AG20443 (cell line): ENCODE measurements around the gene TMEM106B.

ENCODE experiments used
- DNase-seq: peaks from one replicate; pipeline ENCODE4 v3.0.0; 2012; ENCODE audit warnings: low spot score, mixed read lengths

TMEM106B gene

GRCh38 chr7:12228024-12228423 lies 16.9 kb downstream of the TMEM106B start:
- no peak for DNase-seq

GRCh38 chr7:12229046-12229445 lies 18.0 kb downstream of the TMEM106B start:
- DNase-seq: peak; percentile 11

- no peak for DNase-seq
These were observed 20.0 kb downstream of the TMEM106B start for GRCh38 chr7:12231097-12231496.

- DNase-seq: no peak
These were observed 22.1 kb downstream of the TMEM106B start for GRCh38 chr7:12233175-12233574.

- no peak for DNase-seq
These were observed 23.3 kb downstream of the TMEM106B start for GRCh38 chr7:12234334-12234865.

- DNase-seq: no peak
These were observed 24.9 kb downstream of the TMEM106B start for GRCh38 chr7:12235970-12236369.

- no peak for DNase-seq
These were observed 25.9 kb downstream of the TMEM106B start for GRCh38 chr7:12237007-12237406.

GRCh38 chr7:12239806-12240205 lies 28.7 kb downstream of the TMEM106B start:
- no peak for DNase-seq

GRCh38 chr7:12244129-12244528 lies 33.0 kb downstream of the TMEM106B start:
- peak; percentile 15 for DNase-seq

GRCh38 chr7:12244694-12245093 lies 33.6 kb downstream of the TMEM106B start:
- no peak for DNase-seq

GRCh38 chr7:12249706-12250105 lies 38.6 kb downstream of the TMEM106B start:
- no peak for DNase-seq

GRCh38 chr7:12250232-12250631 lies 39.1 kb downstream of the TMEM106B start:
- DNase-seq: no peak

GRCh38 chr7:12256090-12256489 lies 45.0 kb downstream of the TMEM106B start:
- no peak for DNase-seq

GRCh38 chr7:12257582-12257981 lies 46.5 kb downstream of the TMEM106B start:
- peak; percentile 11 for DNase-seq

- no peak for DNase-seq
These were observed 47.0 kb downstream of the TMEM106B start for GRCh38 chr7:12258074-12258473.

GRCh38 chr7:12267542-12267941 lies 56.4 kb downstream of the TMEM106B start:
- no peak for DNase-seq

GRCh38 chr7:12269100-12269895 lies 58.2 kb downstream of the TMEM106B start:
- DNase-seq: no peak

GRCh38 chr7:12281038-12281437 lies 69.9 kb downstream of the TMEM106B start:
- DNase-seq: no peak

GRCh38 chr7:12287901-12288300 lies 76.8 kb downstream of the TMEM106B start:
- no peak for DNase-seq

- no peak for DNase-seq
These were observed 78.9 kb downstream of the TMEM106B start for GRCh38 chr7:12289996-12290395.

- DNase-seq: no peak
These were observed 79.7 kb downstream of the TMEM106B start for GRCh38 chr7:12290761-12291160.

- no peak for DNase-seq
These were observed 80.8 kb downstream of the TMEM106B start for GRCh38 chr7:12291870-12292269.
